Mammary microvascular endothelial cell (primary cell): ENCODE data around the gene SLC35A5. TPM values are rescaled to one million over a fixed set of nuclear protein-coding genes. Genes with fewer than 3 reads are reported as not detected.

Source experiments
- total RNA-seq: library from RNA; depleted of rRNA; stranded (reverse); fragments of >200 nt; gene quantifications from 2 replicates; pipeline ENCODE4 v1.2.3, GENCODE V29; 2015

SLC35A5 gene
- total RNA-seq = 18.9 and 33.6 TPM in 2 replicates

GRCh38 chr3:112561734-112562529 is at the start of gene SLC35A5, which contains the start of gene ATG3:
Gene SLC35A5 (plus strand): TSS chr3:112562045. CDS start chr3:112563404, 1,359 bp downstream.
Gene ATG3 (minus strand): TSS chr3:112561962. CDS start chr3:112561528, 434 bp downstream.

Other genes starting within 250 kb of the SLC35A5 start
- gene CD200, start 228.9 kb upstream of the SLC35A5 start, total RNA-seq = 1.4 and 1.7 TPM in 2 replicates
- gene BTLA, start 62.6 kb upstream of the SLC35A5 start, total RNA-seq = not detected in 2 replicates
- 61.7 and 66.6 TPM in 2 replicates for gene ATG3, start 83 bp upstream of the SLC35A5 start, total RNA-seq
- gene CCDC80, start 79.1 kb downstream of the SLC35A5 start, total RNA-seq = 5.4 and 6.0 TPM in 2 replicates